Liver (tissue), 3 donors: ENCODE data around the gene RASL10A.

Experiments
- ATF3 ChIP-seq: IDR thresholded peaks from 2 replicates; pipeline ENCODE4 v1.6.1; 2016; ENCODE audit warnings: antibody characterized with exemption
- CTCF ChIP-seq: fragments of 150-350 bp; IDR thresholded peaks from 2 replicates; pipeline ENCODE4 v1.5.1; 2017; ENCODE audit warnings: improper control_type of control experiment, low read depth, low read length; ENCODE audit not compliant: missing input control
- EGR1 ChIP-seq, 2 donors: IDR thresholded peaks; 2 replicates each; pipeline ENCODE4 v1.6.1; 2016 to 2018; ENCODE audit warnings: antibody characterized with exemption in 2 of 2, low read depth in 2 of 2
- GABPA ChIP-seq, 2 donors: IDR thresholded peaks in 1 of 2; conservative IDR thresholded peaks in 1 of 2; 2 replicates each; pipeline ENCODE4 v1.6.1; 2016; ENCODE audit warnings: antibody characterized with exemption in 2 of 2, mild to moderate bottlenecking in 1 of 2, moderate library complexity in 1 of 2
- HNF4A ChIP-seq, 2 donors: conservative IDR thresholded peaks; 2 replicates each; pipeline ENCODE4 v1.6.1; 2016; ENCODE audit warnings: antibody characterized with exemption in 2 of 2, mild to moderate bottlenecking in 2 of 2
- HNF4G ChIP-seq: IDR thresholded peaks from 2 replicates; pipeline ENCODE4 v1.6.1; 2016; ENCODE audit warnings: antibody characterized with exemption
- JUND ChIP-seq, 2 donors: IDR thresholded peaks; 2 replicates each; pipeline ENCODE4 v1.6.1; 2016; ENCODE audit warnings: antibody characterized with exemption in 2 of 2
- RAD21 ChIP-seq, 2 donors: IDR thresholded peaks; 2 replicates each; pipeline ENCODE4 v1.6.1; 2016; ENCODE audit warnings: antibody characterized with exemption in 2 of 2, mild to moderate bottlenecking in 2 of 2
- REST ChIP-seq: IDR thresholded peaks from 2 replicates; pipeline ENCODE4 v1.6.1; 2016; ENCODE audit warnings: antibody characterized with exemption, mild to moderate bottlenecking
- RXRA ChIP-seq, 2 donors: IDR thresholded peaks; 2 replicates each; pipeline ENCODE4 v1.6.1; 2017 to 2018; ENCODE audit warnings: antibody characterized with exemption in 2 of 2, mild to moderate bottlenecking in 1 of 2
- TAF1 ChIP-seq: conservative IDR thresholded peaks from 2 replicates; pipeline ENCODE4 v1.6.1; 2016; ENCODE audit warnings: antibody characterized with exemption, mild to moderate bottlenecking
- YY1 ChIP-seq: IDR thresholded peaks from 2 replicates; pipeline ENCODE4 v1.6.1; 2016; ENCODE audit warnings: antibody characterized with exemption, mild to moderate bottlenecking
- ZBTB33 ChIP-seq: IDR thresholded peaks from 2 replicates; pipeline ENCODE4 v1.6.1; 2016; ENCODE audit warnings: antibody characterized with exemption
- TF ChIP-seq, protein P1 (sequence below): IDR thresholded peaks from 2 replicates; pipeline ENCODE4 v1.6.1; 2016; ENCODE audit warnings: antibody characterized with exemption
- donor health status: healthy.
- donor health status: healthy.

DNA sequence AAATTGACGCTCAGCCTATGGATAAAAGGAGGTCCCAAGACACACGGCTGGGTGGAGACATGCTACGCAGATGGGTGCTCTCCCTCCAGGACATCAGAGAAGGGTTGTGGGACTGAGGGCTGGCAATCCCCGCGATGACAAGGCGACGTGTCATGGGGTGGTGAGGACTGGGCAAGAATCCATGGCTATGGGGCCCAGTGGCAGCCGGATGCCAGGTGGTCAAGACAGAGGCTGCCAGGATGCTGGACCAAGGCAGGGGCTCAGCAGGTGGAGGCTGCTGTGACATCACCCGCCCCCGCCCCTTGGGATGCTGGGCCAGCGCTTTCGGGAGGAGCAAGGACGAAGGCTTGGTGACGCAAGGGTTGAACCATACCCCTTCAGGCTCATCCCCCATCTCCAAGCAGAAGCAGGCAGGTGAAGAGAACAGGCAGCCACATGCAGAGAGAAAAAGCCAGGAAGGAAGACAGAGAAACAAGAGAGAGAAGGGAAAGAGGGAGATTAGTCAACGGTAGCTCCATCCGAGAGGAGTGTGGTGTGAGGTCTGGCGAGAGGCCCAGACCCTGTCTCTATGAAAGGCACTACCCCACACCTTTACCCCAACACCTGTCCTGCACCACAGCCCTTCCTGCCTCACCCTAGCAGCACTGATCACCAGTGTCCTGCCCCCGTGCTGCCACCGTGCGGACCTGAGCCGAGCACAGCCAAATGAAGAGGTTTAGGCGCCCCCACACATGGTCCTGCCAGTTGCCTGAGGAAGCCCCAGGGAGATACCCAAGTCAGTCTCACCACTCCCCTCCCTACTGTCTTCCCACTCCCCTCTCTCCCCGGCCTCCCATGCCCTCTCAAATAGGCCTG is 24.1 kb upstream of the RASL10A start:
- no peak for TF ChIP-seq GABPA (IDR thresholded peaks at IDR 0.05 in 1 of 2, conservative IDR thresholded peaks at IDR 0.05 in 1 of 2)
- TF ChIP-seq, protein P1, sequence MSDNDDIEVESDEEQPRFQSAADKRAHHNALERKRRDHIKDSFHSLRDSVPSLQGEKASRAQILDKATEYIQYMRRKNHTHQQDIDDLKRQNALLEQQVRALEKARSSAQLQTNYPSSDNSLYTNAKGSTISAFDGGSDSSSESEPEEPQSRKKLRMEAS, result no peak
- no peak for TF ChIP-seq JUND (IDR thresholded peaks at IDR 0.05)
- no peak for TF ChIP-seq CTCF
- TF ChIP-seq RAD21 (IDR thresholded peaks at IDR 0.05), result no peak
- TF ChIP-seq EGR1 (IDR thresholded peaks at IDR 0.05; ENCODE audit: low read depth in 2 of 2), result no peak
- no peak for TF ChIP-seq REST
- no peak for TF ChIP-seq ATF3
- TF ChIP-seq YY1, result no peak
- TF ChIP-seq TAF1, result no peak
- TF ChIP-seq RXRA (IDR thresholded peaks at IDR 0.05), result no peak
- no peak for TF ChIP-seq HNF4G
- TF ChIP-seq ZBTB33, result no peak
- no peak for TF ChIP-seq HNF4A (conservative IDR thresholded peaks at IDR 0.05)
